GM18951 (cell line): ENCODE results near the gene LLGL1.

Experiments used
- POLR2A ChIP-seq: IDR thresholded peaks from 4 replicates; pipeline ENCODE4 v1.6.1; 2011; ENCODE audit warnings: mild to moderate bottlenecking; ENCODE audit not compliant: insufficient read length, insufficient read depth; ENCODE audit errors: extremely low read depth
- in situ Hi-C: fragments of 300-500 bp; cut with MboI; formaldehyde crosslinking; loops from one replicate; pipeline ENCODE4 v1.12.0; 2022; ENCODE audit warnings: low sequenced_read_pairs, mixed read lengths, inconsistent platforms; ENCODE audit not compliant: unreplicated experiment

LLGL1 gene

GRCh38 chr17:18256351-18256750 lies 30.9 kb downstream of the LLGL1 start:
- in situ Hi-C loops: no loop called here
- no peak for TF ChIP-seq POLR2A

GRCh38 chr17:18256776-18257175 lies 31.3 kb downstream of the LLGL1 start:
- in situ Hi-C loops: no loop called here
- TF ChIP-seq POLR2A: no peak

GRCh38 chr17:18257268-18257981 lies 32.0 kb downstream of the LLGL1 start:
- no peak for TF ChIP-seq POLR2A
- in situ Hi-C loops: no loop called here

- in situ Hi-C loops: no loop called here
- TF ChIP-seq POLR2A: peak; percentile 31
Measured at GRCh38 chr17:18257982-18258355, 32.5 kb downstream of the LLGL1 start.

- in situ Hi-C loops: no loop called here
- peak; percentile 75 for TF ChIP-seq POLR2A
Measured at GRCh38 chr17:18258356-18259038, 33.1 kb downstream of the LLGL1 start, which contains the start of gene FLII. FLII (minus strand) TSS chr17:18258738; CDS start chr17:18258690, 48 bp downstream.

- in situ Hi-C loops: no loop called here
Measured at GRCh38 chr17:18259621-18260331, 34.3 kb downstream of the LLGL1 start.

GRCh38 chr17:18260332-18261145 lies 35.1 kb downstream of the LLGL1 start, which contains the start of gene MIEF2:
MIEF2 (plus strand) TSS chr17:18260662; CDS start chr17:18262721, 2,059 bp downstream.
- TF ChIP-seq POLR2A: peak; percentile 57
- in situ Hi-C loops: no loop called here

More at GRCh38 chr17:18259621-18260331, 34.3 kb downstream of the LLGL1 start:
- TF ChIP-seq POLR2A: no peak

- no peak for TF ChIP-seq POLR2A
- in situ Hi-C loops: no loop called here
Measured at GRCh38 chr17:18261146-18261515, 35.7 kb downstream of the LLGL1 start.

- no peak for TF ChIP-seq POLR2A
- in situ Hi-C loops: no loop called here
Measured at GRCh38 chr17:18261659-18262058, 36.2 kb downstream of the LLGL1 start.

- in situ Hi-C loops: no loop called here
- TF ChIP-seq POLR2A: no peak
Measured at GRCh38 chr17:18262111-18262510, 36.7 kb downstream of the LLGL1 start.

GRCh38 chr17:18262641-18263040 lies 37.2 kb downstream of the LLGL1 start:
- in situ Hi-C loops: no loop called here
- TF ChIP-seq POLR2A: no peak

GRCh38 chr17:18263885-18264682 lies 38.6 kb downstream of the LLGL1 start:
- in situ Hi-C loops: no loop called here
- TF ChIP-seq POLR2A: no peak
